ENCODE measurements around the gene TAX1BP1.

DNA sequence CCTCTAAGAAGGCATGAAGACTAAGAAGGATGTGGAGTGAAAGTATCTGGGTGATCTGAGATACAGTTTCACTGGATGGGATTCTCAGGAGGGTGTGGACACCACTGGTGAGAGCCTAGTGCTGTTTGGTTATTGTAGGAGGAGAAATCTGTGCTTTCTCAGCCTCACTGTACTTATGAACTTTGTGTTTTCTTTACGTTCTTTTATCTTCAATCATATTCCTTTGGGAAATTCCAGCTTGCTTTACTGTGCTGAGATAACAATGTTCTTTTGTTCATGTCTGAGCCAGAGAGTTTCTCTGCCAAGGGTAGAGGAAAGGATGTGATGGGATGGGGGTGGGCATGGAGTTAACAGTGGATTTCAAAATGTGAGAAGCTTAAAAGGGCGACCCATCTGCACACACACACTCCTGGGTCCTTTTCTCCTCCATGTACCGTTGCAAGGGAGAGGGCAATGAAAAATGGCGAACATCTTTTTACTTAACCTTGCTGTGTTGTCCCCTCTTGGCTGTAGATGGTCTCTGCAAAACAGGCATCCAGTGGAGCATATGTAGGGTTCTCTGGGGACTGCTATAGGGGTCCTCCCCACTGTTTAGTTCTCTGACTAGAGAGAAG, 25.0 kb upstream of the TAX1BP1 start:
- TF ChIP-seq, protein P1, sequence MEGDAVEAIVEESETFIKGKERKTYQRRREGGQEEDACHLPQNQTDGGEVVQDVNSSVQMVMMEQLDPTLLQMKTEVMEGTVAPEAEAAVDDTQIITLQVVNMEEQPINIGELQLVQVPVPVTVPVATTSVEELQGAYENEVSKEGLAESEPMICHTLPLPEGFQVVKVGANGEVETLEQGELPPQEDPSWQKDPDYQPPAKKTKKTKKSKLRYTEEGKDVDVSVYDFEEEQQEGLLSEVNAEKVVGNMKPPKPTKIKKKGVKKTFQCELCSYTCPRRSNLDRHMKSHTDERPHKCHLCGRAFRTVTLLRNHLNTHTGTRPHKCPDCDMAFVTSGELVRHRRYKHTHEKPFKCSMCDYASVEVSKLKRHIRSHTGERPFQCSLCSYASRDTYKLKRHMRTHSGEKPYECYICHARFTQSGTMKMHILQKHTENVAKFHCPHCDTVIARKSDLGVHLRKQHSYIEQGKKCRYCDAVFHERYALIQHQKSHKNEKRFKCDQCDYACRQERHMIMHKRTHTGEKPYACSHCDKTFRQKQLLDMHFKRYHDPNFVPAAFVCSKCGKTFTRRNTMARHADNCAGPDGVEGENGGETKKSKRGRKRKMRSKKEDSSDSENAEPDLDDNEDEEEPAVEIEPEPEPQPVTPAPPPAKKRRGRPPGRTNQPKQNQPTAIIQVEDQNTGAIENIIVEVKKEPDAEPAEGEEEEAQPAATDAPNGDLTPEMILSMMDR (IDR thresholded peaks at IDR 0.05): no peak
- no peak for TF ChIP-seq POLR2A (IDR thresholded peaks at IDR 0.05)
